ENCODE results near the gene BST1.
"Not testable (repeated sequence)": the region's sequence is repeated elsewhere in the genome, so short reads cannot be mapped to it uniquely, and the experiment has no call there.

Gene BST1

GRCh38 chr4:15755321-15756155 is 52.7 kb downstream of the BST1 start:
- Histone ChIP-seq H3K9me3 (ENCODE audit: control insufficient read depth, insufficient read depth, low read length) (no peaks in the 10 kb centered on the region), H3K36me3 (ENCODE audit: insufficient read depth, low read length) (no peaks in the 10 kb centered on the region), H3K9ac (ENCODE audit: low read depth, low read length) (no peak overlapping the region), H3K4me1 (ENCODE audit: insufficient read depth, low read length) (no peaks in the 10 kb centered on the region)

GRCh38 chr4:15756361-15756861 is 53.5 kb downstream of the BST1 start:
- no peak overlapping the region for H3K9ac ChIP-seq (ENCODE audit: low read depth, low read length)
- H3K36me3 ChIP-seq (ENCODE audit: insufficient read depth, low read length), result no peaks in the 10 kb centered on the region
- H3K9me3 ChIP-seq (ENCODE audit: control insufficient read depth, insufficient read depth, low read length), result no peaks in the 10 kb centered on the region
- H3K4me1 ChIP-seq (ENCODE audit: insufficient read depth, low read length), result no peaks in the 10 kb centered on the region

DNA sequence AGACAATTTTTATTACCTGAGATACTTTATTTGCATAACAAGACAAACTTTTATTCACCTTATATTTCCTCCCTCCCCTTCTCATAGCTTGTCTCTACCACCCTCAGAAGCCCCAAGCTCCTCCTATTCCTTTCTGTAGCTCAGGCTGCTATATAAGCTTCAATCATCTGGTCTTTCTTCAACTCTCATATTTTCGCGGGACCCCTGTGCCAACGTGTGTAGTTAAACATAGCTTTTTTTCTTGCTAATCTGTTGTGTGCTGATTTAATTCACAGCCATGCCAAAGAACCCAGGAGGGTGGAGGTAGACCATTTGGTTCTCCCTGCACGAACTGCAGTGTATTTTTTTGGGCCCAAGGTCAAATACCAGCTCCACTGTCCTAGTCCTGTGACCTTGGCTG is 54.2 kb downstream of the BST1 start:
- H3K9ac ChIP-seq (ENCODE audit: low read depth, low read length), result no peak overlapping the region
- H3K9me3 ChIP-seq (ENCODE audit: control insufficient read depth, insufficient read depth, low read length), result no peaks in the 10 kb centered on the region
- no peaks in the 10 kb centered on the region for H3K36me3 ChIP-seq (ENCODE audit: insufficient read depth, low read length)
- H3K4me1 ChIP-seq (ENCODE audit: insufficient read depth, low read length), result no peaks in the 10 kb centered on the region

DNA sequence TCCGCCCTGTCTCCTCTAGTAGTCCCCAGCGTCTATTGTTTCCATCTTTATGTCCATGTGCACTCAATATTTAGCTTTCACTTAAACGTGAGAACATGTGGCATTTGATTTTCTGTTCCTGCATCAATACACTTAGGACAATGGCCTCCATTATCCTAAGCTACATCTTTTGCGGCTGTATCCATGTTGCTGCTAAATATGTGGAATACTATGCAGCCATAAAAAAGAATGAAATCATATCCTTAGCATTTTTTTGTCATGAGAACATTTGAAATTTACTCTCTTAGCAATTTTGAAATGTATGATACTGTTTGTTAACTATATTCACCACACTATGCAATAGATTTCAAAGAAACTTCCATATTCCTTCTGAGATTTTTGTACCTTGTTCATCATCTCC is 55.4 kb downstream of the BST1 start:
- no peaks in the 10 kb centered on the region for H3K36me3 ChIP-seq (ENCODE audit: insufficient read depth, low read length)
- no peaks in the 10 kb centered on the region for H3K4me1 ChIP-seq (ENCODE audit: insufficient read depth, low read length)
- no peaks in the 10 kb centered on the region for H3K9me3 ChIP-seq (ENCODE audit: control insufficient read depth, insufficient read depth, low read length)
- H3K9ac ChIP-seq (ENCODE audit: low read depth, low read length), result no peak overlapping the region

GRCh38 chr4:15762460-15762859 is 59.6 kb downstream of the BST1 start:
- H3K9me3 ChIP-seq (ENCODE audit: control insufficient read depth, insufficient read depth, low read length); H3K36me3 ChIP-seq (ENCODE audit: insufficient read depth, low read length); H3K9ac ChIP-seq (ENCODE audit: low read depth, low read length); H3K4me1 ChIP-seq (ENCODE audit: insufficient read depth, low read length): not testable (repeated sequence)

- Histone ChIP-seq H3K9me3 (ENCODE audit: control insufficient read depth, insufficient read depth, low read length) (no peaks in the 10 kb centered on the region), H3K9ac (ENCODE audit: low read depth, low read length) (no peak overlapping the region), H3K36me3 (ENCODE audit: insufficient read depth, low read length) (no peaks in the 10 kb centered on the region), H3K4me1 (ENCODE audit: insufficient read depth, low read length) (no peaks in the 10 kb centered on the region)
These were observed 62.5 kb downstream of the BST1 start for GRCh38 chr4:15765391-15765790.

- Histone ChIP-seq H3K9ac (ENCODE audit: low read depth, low read length) (no peak overlapping the region), H3K36me3 (ENCODE audit: insufficient read depth, low read length) (no peaks in the 10 kb centered on the region), H3K4me1 (ENCODE audit: insufficient read depth, low read length) (no peaks in the 10 kb centered on the region), H3K9me3 (ENCODE audit: control insufficient read depth, insufficient read depth, low read length) (no peaks in the 10 kb centered on the region)
These were observed 63.2 kb downstream of the BST1 start for GRCh38 chr4:15765910-15766697.

DNA sequence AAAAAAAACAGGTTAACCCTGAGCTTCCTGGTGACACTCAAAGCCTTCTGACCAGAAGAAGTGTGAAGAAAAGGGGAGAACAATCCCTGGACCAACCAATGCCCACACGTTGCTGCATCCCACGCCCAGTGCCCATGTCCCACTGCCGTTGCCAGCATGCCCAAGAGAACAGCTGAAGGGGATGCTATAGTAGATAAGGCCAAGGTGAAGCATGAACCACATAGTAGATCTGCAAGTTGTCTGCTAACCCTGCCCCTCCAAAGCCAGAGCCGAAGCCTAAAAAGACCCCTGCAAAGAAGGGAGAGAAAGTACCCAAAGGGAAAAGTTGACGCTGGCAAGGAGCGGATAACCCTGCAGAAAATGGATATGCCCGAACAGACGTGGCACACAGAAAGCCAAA is 64.0 kb downstream of the BST1 start:
- Histone ChIP-seq H3K9ac (ENCODE audit: low read depth, low read length) (no peak overlapping the region), H3K4me1 (ENCODE audit: insufficient read depth, low read length) (no peaks in the 10 kb centered on the region), H3K9me3 (ENCODE audit: control insufficient read depth, insufficient read depth, low read length) (no peaks in the 10 kb centered on the region), H3K36me3 (ENCODE audit: insufficient read depth, low read length) (no peaks in the 10 kb centered on the region)

DNA sequence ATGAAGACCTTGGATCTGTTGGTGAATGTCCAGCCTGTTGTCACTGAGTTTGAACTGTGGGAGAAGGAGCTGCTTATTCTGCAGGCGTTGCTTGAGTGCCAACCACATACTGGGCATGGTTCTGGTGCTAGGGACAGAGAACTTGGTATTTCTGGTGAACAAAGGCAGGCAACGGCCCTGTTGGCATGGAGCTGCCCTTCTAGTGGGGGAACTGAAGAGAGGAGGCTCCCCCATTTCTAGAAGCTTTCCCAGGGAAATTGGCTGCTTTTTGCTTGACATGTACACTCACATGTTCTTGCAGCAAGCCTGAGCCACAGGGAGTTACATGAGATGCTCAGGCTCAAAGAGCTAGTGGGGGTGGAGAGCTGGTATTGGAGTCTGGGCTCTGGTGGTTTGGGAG is 66.3 kb downstream of the BST1 start:
- H3K4me1 ChIP-seq (ENCODE audit: insufficient read depth, low read length), result no peaks in the 10 kb centered on the region
- no peaks in the 10 kb centered on the region for H3K9me3 ChIP-seq (ENCODE audit: control insufficient read depth, insufficient read depth, low read length)
- no peak overlapping the region for H3K9ac ChIP-seq (ENCODE audit: low read depth, low read length)
- no peaks in the 10 kb centered on the region for H3K36me3 ChIP-seq (ENCODE audit: insufficient read depth, low read length)

DNA sequence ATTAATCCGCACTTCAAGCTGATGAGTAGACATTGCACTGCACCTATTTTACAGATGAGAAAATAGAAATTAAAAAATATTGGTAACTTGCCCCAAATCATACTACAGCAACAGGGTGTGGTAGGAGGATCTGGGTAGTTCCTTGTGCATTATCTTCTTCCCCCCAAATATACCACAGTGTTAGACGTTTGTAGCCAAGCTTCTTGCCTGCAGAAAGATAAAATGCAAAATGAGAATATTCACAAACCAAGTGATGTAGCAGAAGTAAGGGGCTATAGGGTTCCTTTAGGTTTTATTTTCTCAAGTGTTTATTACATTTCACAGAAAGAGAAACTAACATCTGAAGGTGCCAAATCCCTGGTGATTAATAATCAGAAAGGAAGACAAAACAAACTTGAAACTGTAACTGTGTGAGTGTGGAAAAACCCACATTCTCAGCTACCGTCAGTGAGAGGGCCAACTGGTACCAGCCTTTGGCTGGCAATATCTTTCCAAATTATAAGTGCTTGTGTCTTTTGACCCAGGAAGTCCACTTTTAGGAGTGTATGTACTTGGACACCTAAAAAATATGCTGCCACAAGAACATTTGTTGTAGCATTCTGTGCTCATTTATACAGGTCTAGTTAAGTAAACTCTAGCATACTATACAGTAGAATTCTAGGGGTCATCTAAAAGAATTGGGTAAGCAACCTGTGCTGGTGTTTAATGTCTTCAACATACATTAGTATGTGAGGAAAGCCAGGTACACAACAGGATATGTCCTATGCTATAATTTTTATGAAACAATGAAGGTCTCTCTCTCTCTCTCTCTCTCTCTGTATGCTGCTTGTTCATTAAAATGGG is 68.6 kb downstream of the BST1 start:
- Histone ChIP-seq H3K9me3 (ENCODE audit: control insufficient read depth, insufficient read depth, low read length) (no peaks in the 10 kb centered on the region), H3K9ac (ENCODE audit: low read depth, low read length) (no peak overlapping the region), H3K4me1 (ENCODE audit: insufficient read depth, low read length) (no peaks in the 10 kb centered on the region), H3K36me3 (ENCODE audit: insufficient read depth, low read length) (no peaks in the 10 kb centered on the region)

DNA sequence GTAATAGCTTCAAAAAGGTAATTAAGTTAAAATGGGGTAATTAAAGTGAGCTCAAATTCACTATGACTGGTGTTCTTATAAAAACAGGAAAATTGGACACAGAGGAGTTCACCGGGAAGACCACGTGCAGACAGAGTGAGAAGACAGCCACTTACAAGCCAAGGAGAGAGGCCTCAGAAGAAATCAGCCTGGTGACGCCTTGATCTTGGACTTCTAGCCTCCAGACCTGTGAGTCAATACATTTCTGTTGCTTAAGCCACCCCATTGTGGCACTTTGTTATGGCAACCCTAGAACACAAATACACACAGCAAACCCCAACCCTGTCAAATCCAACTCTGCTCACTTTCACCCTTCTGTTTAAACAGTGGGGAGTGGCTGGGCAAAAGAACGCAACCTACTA is 71.2 kb downstream of the BST1 start:
- Histone ChIP-seq H3K9ac (ENCODE audit: low read depth, low read length) (no peak overlapping the region), H3K4me1 (ENCODE audit: insufficient read depth, low read length) (no peaks in the 10 kb centered on the region), H3K9me3 (ENCODE audit: control insufficient read depth, insufficient read depth, low read length) (no peaks in the 10 kb centered on the region), H3K36me3 (ENCODE audit: insufficient read depth, low read length) (no peaks in the 10 kb centered on the region)

GRCh38 chr4:15776871-15777648 is 74.2 kb downstream of the BST1 start:
- Histone ChIP-seq H3K36me3 (ENCODE audit: insufficient read depth, low read length) (no peaks in the 10 kb centered on the region), H3K4me1 (ENCODE audit: insufficient read depth, low read length) (peaks cover 4% of the 10 kb centered on the region; the same call in 1 of the 2 replicates), H3K9me3 (ENCODE audit: control insufficient read depth, insufficient read depth, low read length) (no peaks in the 10 kb centered on the region), H3K9ac (ENCODE audit: low read depth, low read length) (no peak overlapping the region)

DNA sequence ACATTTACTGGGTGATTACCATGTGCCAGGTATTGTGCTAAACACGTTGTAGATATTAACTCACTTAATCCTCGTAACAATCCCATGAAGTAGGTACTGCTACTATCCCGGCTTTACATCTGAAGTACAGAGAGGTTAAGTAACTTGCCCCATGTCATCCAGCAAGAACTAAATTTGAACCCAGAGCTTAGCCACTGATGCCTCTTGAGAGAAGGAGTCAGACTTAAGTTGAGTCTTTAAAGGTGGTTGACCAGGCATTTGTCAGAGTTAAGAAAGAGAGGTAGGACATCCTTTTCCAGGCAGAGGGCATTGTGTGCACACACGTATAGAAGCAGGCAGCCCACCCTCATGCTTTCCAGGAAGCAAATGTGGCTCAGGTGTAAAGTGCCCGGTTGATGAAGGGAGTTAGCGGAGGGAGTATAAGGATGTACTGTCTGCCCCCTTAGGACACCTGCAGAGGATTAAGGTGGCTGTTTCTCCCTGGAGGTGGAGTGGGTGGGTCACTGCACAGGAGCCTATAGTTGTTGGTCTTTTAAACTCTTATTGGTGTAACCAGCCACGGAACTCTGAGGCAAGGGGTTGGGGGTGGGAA is 74.9 kb downstream of the BST1 start:
- peaks cover 4% of the 10 kb centered on the region; the same call in 1 of the 2 replicates for H3K4me1 ChIP-seq (ENCODE audit: insufficient read depth, low read length)
- H3K9me3 ChIP-seq (ENCODE audit: control insufficient read depth, insufficient read depth, low read length), result no peaks in the 10 kb centered on the region
- H3K36me3 ChIP-seq (ENCODE audit: insufficient read depth, low read length), result no peaks in the 10 kb centered on the region
- H3K9ac ChIP-seq (ENCODE audit: low read depth, low read length), result peak overlapping the region; percentile 81; the same call in 1 of the 2 replicates
